HCT116 (cell line): ENCODE measurements around the gene DAO.

ENCODE experiments used
- CTCF ChIP-seq, 3 experiments: fragments of 200-600 bp in 1 of 3; sonication (generic) in 1 of 3; IDR thresholded peaks in 2 of 3; conservative IDR thresholded peaks in 1 of 3; 2 replicates each; pipeline ENCODE4 v1.5.1; 2012 to 2017; ENCODE audit warnings: low read depth in 2 of 3, low read length in 2 of 3, antibody characterized with exemption in 1 of 3, borderline replicate concordance in 1 of 3, control low read depth in 1 of 3, mild to moderate bottlenecking in 1 of 3, mixed read lengths in 1 of 3, mixed run types in 1 of 3, moderate library complexity in 1 of 3; ENCODE audit not compliant: insufficient read depth in 1 of 3
- REST ChIP-seq: IDR thresholded peaks from 2 replicates; pipeline ENCODE4 v1.6.1; 2012; ENCODE audit warnings: low read depth
- SP1 ChIP-seq: IDR thresholded peaks from 2 replicates; pipeline ENCODE4 v1.6.1; 2012; ENCODE audit warnings: low read depth

- no peak for TF ChIP-seq CTCF (IDR thresholded peaks at IDR 0.05 in 2 of 3, conservative IDR thresholded peaks at IDR 0.05 in 1 of 3; ENCODE audit: borderline replicate concordance in 1 of 3, insufficient read depth in 1 of 3, low read depth in 2 of 3, low read length in 2 of 3)
- TF ChIP-seq SP1, result no peak
- no peak for TF ChIP-seq REST
Observed at GRCh38 chr12:108895220-108895802, 15.4 kb downstream of the DAO start.
